Measurements from ENCODE around the gene EFNB1. TPM values are rescaled to one million over a fixed set of nuclear protein-coding genes. Genes with fewer than 3 reads are reported as not detected.

The EFNB1 gene
- total RNA-seq, 4 donors from 2014 or later: 54.1 to 85.3 (median 69.0) TPM

DNA sequence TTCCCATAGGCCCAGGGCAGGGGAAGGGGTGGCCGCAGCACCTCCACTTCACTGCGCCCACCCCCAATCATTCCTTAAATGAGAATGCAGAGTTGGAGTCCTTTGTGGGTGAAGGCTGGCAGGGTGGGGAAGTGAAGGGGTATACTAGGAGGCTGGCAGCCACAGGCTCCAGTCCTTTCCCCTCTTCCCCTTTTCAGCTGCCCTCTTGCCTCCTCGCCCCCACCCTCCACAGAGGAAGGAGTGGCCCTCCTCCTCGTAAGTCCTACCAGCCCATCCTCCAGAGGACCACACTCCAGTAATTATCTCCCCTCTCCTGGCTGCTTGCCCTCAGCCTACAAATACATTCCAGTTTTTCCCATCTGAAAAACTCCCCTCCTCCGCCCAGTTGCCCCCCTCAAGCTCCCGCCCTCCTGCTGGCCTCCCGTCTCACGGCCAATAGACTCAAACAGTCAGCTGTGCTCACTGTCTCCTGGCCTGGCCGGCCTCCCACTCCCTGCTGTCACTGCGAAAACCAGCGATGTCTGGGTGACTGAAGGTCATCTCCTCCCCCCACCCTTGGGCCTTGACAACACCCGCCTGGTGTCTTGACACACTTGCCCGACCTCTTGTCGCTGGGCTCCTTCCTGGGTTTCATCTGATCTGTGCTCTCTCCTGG is 38.8 kb downstream of the EFNB1 start:
- H3K27ac ChIP-seq: peak overlapping the region in 2 of 4 donors; percentile 66 to 71
- H3K4me1 ChIP-seq: peaks cover 0 to 23% (median 0%) of the 10 kb centered on the region in 4 donors
- intact Hi-C loops (cut with DNase I; ENCODE audit: low total_unique reads) (no loop called here), in situ Hi-C loops (cut with MboI; ENCODE audit: low pct_ligation_motif_present in 1 of 4, low pct_unique_long_range_greater_than_20kb in 1 of 4, low sequenced_read_pairs in 3 of 4) (no loop called here)
- H3K9me3 ChIP-seq: no peaks in the 10 kb centered on the region
- H3K4me3 ChIP-seq: no peak overlapping the region
- 76% methylated on average over 14 of the region's 14 CpGs; no CpG with 5 or more reads in 1 of the 2 donors for WGBS, 2 donors (ENCODE audit: low coverage in 1 of 2)
- no peaks in the 10 kb centered on the region for H3K36me3 ChIP-seq
- H3K27me3 ChIP-seq: no peaks in the 10 kb centered on the region
- DNase-seq: no peak
- TF ChIP-seq POLR2AphosphoS5 (IDR thresholded peaks at IDR 0.05) (no peak), POLR2A (IDR thresholded peaks at IDR 0.05) (no peak), EP300 (IDR thresholded peaks at IDR 0.05; ENCODE audit: low read depth) (no peak)
- TF ChIP-seq, protein P1, sequence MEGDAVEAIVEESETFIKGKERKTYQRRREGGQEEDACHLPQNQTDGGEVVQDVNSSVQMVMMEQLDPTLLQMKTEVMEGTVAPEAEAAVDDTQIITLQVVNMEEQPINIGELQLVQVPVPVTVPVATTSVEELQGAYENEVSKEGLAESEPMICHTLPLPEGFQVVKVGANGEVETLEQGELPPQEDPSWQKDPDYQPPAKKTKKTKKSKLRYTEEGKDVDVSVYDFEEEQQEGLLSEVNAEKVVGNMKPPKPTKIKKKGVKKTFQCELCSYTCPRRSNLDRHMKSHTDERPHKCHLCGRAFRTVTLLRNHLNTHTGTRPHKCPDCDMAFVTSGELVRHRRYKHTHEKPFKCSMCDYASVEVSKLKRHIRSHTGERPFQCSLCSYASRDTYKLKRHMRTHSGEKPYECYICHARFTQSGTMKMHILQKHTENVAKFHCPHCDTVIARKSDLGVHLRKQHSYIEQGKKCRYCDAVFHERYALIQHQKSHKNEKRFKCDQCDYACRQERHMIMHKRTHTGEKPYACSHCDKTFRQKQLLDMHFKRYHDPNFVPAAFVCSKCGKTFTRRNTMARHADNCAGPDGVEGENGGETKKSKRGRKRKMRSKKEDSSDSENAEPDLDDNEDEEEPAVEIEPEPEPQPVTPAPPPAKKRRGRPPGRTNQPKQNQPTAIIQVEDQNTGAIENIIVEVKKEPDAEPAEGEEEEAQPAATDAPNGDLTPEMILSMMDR (IDR thresholded peaks at IDR 0.05): no peak

DNA sequence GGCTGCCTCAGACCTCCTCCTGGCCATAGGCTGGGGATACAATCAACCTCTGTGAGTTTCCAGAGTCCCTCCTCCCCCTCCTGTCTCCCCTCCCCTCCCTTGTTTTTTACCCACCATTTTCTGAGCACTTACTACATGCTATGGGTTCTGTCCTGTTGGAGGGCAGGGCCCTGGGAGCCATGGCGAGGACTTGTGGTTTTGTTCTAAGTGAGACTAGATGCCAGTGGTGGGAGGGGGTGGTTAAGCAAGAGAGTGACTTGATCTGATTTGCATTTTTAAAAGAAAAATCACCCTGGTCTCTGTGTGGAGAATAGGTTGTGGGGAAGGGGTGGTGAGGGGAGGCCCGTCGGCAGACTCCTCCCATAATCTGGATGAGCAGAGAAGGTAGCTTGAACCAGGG is 39.5 kb downstream of the EFNB1 start:
- Histone ChIP-seq H3K27ac (peak overlapping the region; percentile 41 to 71 (median 65)), H3K4me3 (no peak overlapping the region), H3K9me3 (no peaks in the 10 kb centered on the region), H3K27me3 (no peaks in the 10 kb centered on the region), H3K36me3 (no peaks in the 10 kb centered on the region), H3K4me1 (peaks cover 0 to 23% (median 0%) of the 10 kb centered on the region in 4 donors)
- intact Hi-C loops (cut with DNase I; ENCODE audit: low total_unique reads) (no loop called here), in situ Hi-C loops (cut with MboI; ENCODE audit: low pct_ligation_motif_present in 1 of 4, low pct_unique_long_range_greater_than_20kb in 1 of 4, low sequenced_read_pairs in 3 of 4) (no loop called here)
- WGBS, 2 donors (ENCODE audit: low coverage in 1 of 2): 88% methylated on average over 3 of the region's 3 CpGs; no CpG with 5 or more reads in 1 of the 2 donors
- TF ChIP-seq POLR2AphosphoS5 (IDR thresholded peaks at IDR 0.05) (no peak), POLR2A (IDR thresholded peaks at IDR 0.05) (no peak), EP300 (IDR thresholded peaks at IDR 0.05; ENCODE audit: low read depth) (no peak)
- TF ChIP-seq, protein P1 (IDR thresholded peaks at IDR 0.05): no peak
- DNase-seq: no peak

DNA sequence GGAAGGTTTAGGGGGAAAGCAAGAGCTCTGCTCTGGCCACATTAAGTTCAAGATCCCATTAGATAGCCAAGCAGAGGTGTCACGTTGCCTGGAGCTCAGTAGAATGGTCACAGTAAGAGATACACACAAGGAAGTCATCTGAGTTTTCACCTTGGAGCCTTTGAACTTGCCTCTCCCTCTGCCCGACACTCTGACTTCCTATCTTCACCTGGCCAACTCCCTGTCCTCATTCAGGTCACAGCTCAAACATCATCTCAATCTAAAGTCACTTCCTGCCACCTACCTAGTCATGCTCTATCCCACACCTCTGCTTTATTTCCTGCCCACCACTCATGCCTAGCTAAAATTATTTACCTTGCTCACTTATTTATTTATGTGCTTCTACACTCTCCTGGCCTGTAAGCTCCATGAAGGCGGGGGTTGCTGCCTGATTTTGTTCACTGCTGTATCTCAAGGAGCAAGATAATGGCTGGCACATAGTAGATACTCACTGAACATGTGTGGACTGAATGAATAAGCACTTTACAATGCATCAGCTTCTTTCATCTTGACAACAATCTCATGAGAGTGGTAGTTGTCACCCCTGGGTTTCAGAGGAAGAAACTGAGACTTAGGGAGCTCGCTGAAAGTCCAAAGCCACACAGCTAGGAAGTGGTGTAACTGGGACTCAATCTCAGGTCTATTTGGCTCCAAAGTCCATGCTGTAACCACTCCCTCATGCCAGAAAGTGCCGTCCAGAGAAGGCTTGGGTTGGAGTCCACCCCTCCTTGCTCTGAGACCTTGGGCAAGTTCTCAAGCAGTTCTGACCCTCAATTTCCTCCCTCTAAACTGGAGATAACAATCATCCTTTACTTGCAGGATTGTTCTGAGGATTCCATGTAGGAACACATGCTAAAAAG is 40.3 kb downstream of the EFNB1 start:
- Histone ChIP-seq H3K27ac (peak overlapping the region; percentile 64 to 73 (median 68)), H3K9me3 (no peaks in the 10 kb centered on the region), H3K36me3 (no peaks in the 10 kb centered on the region), H3K4me3 (no peak overlapping the region), H3K4me1 (peaks cover 0 to 23% (median 0%) of the 10 kb centered on the region in 4 donors), H3K27me3 (no peaks in the 10 kb centered on the region)
- WGBS, 2 donors (ENCODE audit: low coverage in 1 of 2): 37% methylated on average over 5 of the region's 5 CpGs; no CpG with 5 or more reads in 1 of the 2 donors
- in situ Hi-C loops (cut with MboI; ENCODE audit: low pct_ligation_motif_present in 1 of 4, low pct_unique_long_range_greater_than_20kb in 1 of 4, low sequenced_read_pairs in 3 of 4) (no loop called here), intact Hi-C loops (cut with DNase I; ENCODE audit: low total_unique reads) (no loop called here)
- TF ChIP-seq, protein P1 (IDR thresholded peaks at IDR 0.05): no peak
- TF ChIP-seq POLR2AphosphoS5 (IDR thresholded peaks at IDR 0.05): peak in 1 of 3 donors; percentile 29
- peak; percentile 56 for DNase-seq

DNA sequence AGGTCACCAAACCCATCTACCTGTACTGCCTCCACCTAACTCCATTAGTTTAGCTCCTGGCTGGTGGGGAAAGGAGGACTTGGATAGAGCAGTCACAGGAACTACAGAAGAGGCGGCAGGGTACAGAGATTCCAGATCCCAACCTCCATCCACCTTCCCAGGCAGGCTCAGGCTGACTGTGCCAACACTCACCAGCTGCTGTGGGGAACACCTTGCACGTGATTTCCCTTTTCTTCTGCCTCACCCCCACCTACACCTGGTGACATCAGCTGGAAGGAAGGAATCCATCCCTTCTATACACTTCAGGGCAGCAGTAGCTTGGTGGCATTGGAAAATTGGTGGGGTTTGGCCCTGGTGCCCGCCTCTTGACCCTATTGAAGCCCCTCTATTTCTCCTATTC is 41.5 kb downstream of the EFNB1 start:
- no peaks in the 10 kb centered on the region for H3K36me3 ChIP-seq
- H3K9me3 ChIP-seq: no peaks in the 10 kb centered on the region
- no peaks in the 10 kb centered on the region for H3K27me3 ChIP-seq
- peak overlapping the region in 3 of 4 donors; percentile 66 to 73 (median 71) for H3K27ac ChIP-seq
- intact Hi-C loops (cut with DNase I; ENCODE audit: low total_unique reads) (no loop called here), in situ Hi-C loops (cut with MboI; ENCODE audit: low pct_ligation_motif_present in 1 of 4, low pct_unique_long_range_greater_than_20kb in 1 of 4, low sequenced_read_pairs in 3 of 4) (no loop called here)
- peaks cover 0 to 23% (median 0%) of the 10 kb centered on the region in 4 donors for H3K4me1 ChIP-seq
- no peak for TF ChIP-seq POLR2AphosphoS5 (IDR thresholded peaks at IDR 0.05)
- no peak for TF ChIP-seq POLR2A (IDR thresholded peaks at IDR 0.05)
- TF ChIP-seq, protein P1 (IDR thresholded peaks at IDR 0.05): no peak
- no peak for TF ChIP-seq EP300 (IDR thresholded peaks at IDR 0.05; ENCODE audit: low read depth)
- no peak for DNase-seq
- 61% methylated on average over 3 of the region's 3 CpGs; no CpG with 5 or more reads in 1 of the 2 donors for WGBS, 2 donors (ENCODE audit: low coverage in 1 of 2)
- H3K4me3 ChIP-seq: no peak overlapping the region
